Subcutaneous adipose tissue (tissue), 4 donors: ENCODE results near the gene SCYGR2. TPM values are rescaled to one million over a fixed set of nuclear protein-coding genes. Genes with fewer than 3 reads are reported as not detected.
"Not testable (repeated sequence)": the region's sequence is repeated elsewhere in the genome, so short reads cannot be mapped to it uniquely, and the experiment has no call there.

Experiments used
- CTCF ChIP-seq: fragments of 450-650 bp; IDR thresholded peaks from one replicate; pipeline ENCODE4 v1.5.1; 2016; ENCODE audit warnings: low read depth, mild to moderate bottlenecking, control low read depth, antibody characterized with exemption, moderate library complexity
- total RNA-seq, 4 donors: library from RNA; depleted of rRNA; stranded (reverse); fragments of >200 nt; gene quantifications; one replicate each; pipeline ENCODE4 v1.1.0, GENCODE V29; 2016

Gene SCYGR2
- not detected for total RNA-seq

GRCh38 chr2:227598835-227599503, at the start of gene SCYGR2:
Gene SCYGR2, plus strand, starts transcription at chr2:227598893. Its CDS starts 0 bp downstream, at chr2:227598893.
- TF ChIP-seq CTCF = not testable (repeated sequence)

GRCh38 chr2:227551836-227552235, 46.9 kb upstream of the SCYGR2 start:
- no peak for TF ChIP-seq CTCF

- TF ChIP-seq CTCF = no peak
Measured at GRCh38 chr2:227562581-227562980, 36.1 kb upstream of the SCYGR2 start.

- TF ChIP-seq CTCF = no peak
Measured at GRCh38 chr2:227565080-227565479, 33.6 kb upstream of the SCYGR2 start.

- TF ChIP-seq CTCF = no peak
Measured at GRCh38 chr2:227566012-227566411, 32.7 kb upstream of the SCYGR2 start.

- no peak for TF ChIP-seq CTCF
Measured at GRCh38 chr2:227568852-227569169, 29.9 kb upstream of the SCYGR2 start.

- TF ChIP-seq CTCF = no peak
Measured at GRCh38 chr2:227570615-227571014, 28.1 kb upstream of the SCYGR2 start.
